ENCODE data around the gene TAS1R1.

The TAS1R1 gene

DNA sequence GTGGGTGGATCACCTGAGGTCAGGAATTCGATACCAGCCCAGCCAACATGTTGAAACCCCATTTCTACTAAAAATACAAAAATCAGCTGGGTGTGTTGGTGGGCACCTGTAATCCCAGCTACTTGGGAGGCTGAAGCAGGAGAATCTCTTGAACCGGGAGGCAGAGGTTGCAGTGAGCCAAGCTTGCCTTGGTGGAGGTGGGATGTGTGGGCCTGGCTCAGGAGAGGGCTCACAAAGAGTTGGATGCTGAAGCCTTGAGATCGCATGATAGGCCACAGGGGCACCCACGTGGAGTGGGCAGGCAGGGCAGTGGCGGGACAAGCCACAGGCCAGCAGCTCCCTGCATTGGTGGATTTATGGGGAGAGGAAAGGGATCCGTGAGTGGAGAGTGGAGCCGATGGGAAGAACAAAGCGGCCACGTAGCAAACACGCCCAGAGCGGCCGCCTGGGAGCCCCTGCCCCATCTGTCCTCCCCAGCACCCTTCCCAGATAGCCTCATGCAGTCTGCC lies 73.9 kb downstream of the TAS1R1 start:
- TF ChIP-seq CTCF (IDR thresholded peaks at IDR 0.05; ENCODE audit: low read depth, low read length) = no peak
- Histone ChIP-seq H3K27me3 (no peaks in the 10 kb centered on the region), H3K4me1 (no peaks in the 10 kb centered on the region), H3K4me3 (ENCODE audit: low read depth, low read length) (no peak overlapping the region), H3K36me3 (peaks cover 8% of the 10 kb centered on the region), H3K9me3 (no peaks in the 10 kb centered on the region)
- DNase-seq = no peak
